Panc1 (cell line): Measurements from ENCODE around the gene PPP1R15A. TPM values are rescaled to one million over a fixed set of nuclear protein-coding genes. Genes with fewer than 3 reads are reported as not detected.

Experiments used
- ATAC-seq: fragments of 200-7000 bp; cut with Tn5 transposase; 2 replicates; pipeline ENCODE4 v1.9.1; 2020; ENCODE audit warnings: mild to moderate bottlenecking, moderate library complexity
- BruUV-seq: library from RNA; stranded (reverse); fragments of 400-500 nt; replicated peaks from 2 replicates; lab custom pipeline; 2021; lab: Mats Ljungman, UMichigan
- CTCF ChIA-PET: fragments of 300-600 bp; sonication (Branson Sonifier 250); formaldehyde crosslinking; loops from one replicate; lab custom pipeline; 2022; ENCODE audit warnings: antibody characterized with exemption; lab: Charles Lee
- POLR2A ChIA-PET: fragments of 300-600 bp; sonication (Branson Sonifier 250); formaldehyde crosslinking; loops from one replicate; lab custom pipeline; 2022; ENCODE audit warnings: antibody characterized with exemption; lab: Charles Lee
- DNase-seq: peaks from one replicate; pipeline ENCODE4 v3.0.0-alpha.2; 2010; ENCODE audit warnings: low read depth, low spot score
- H3K27ac ChIP-seq: 2 replicates; pipeline ENCODE4 v1.5.1; 2011; ENCODE audit warnings: mild to moderate bottlenecking, low read length, inconsistent platforms
- H3K27me3 ChIP-seq: fragments of 200-500 bp; sonication (Bioruptor generic); 2 replicates; pipeline ENCODE4 v1.6.0; 2014; ENCODE audit warnings: low read length, inconsistent platforms; ENCODE audit not compliant: control insufficient read depth, insufficient read depth
- H3K36me3 ChIP-seq: fragments of 200-500 bp; sonication (Bioruptor generic); 2 replicates; pipeline ENCODE4 v1.5.1; 2014; ENCODE audit warnings: inconsistent platforms, mild to moderate bottlenecking, low read length, moderate library complexity; ENCODE audit not compliant: control insufficient read depth, insufficient read depth
- H3K4me1 ChIP-seq: 2 replicates; pipeline ENCODE4 v1.5.1; 2011; ENCODE audit warnings: inconsistent platforms, mild to moderate bottlenecking, low read length, moderate library complexity; ENCODE audit not compliant: control insufficient read depth, insufficient read depth
- H3K4me3 ChIP-seq, 2 experiments: 2 replicates each; pipeline ENCODE4 v1.5.1; 2011 to 2012; ENCODE audit warnings: low read depth in 2 of 2, low read length in 2 of 2, mild to moderate bottlenecking in 2 of 2, inconsistent platforms in 1 of 2, moderate library complexity in 1 of 2
- H3K9me3 ChIP-seq: fragments of 200-500 bp; sonication (Bioruptor generic); 2 replicates; pipeline ENCODE4 v1.5.1; 2014; ENCODE audit warnings: low read depth, mild to moderate bottlenecking, inconsistent platforms, low read length, moderate library complexity; ENCODE audit not compliant: control insufficient read depth, insufficient read depth
- CTCF ChIP-seq: fragments of 450-650 bp; IDR thresholded peaks from 2 replicates; pipeline ENCODE4 v1.5.1; 2017; ENCODE audit warnings: mild to moderate bottlenecking
- POLR2AphosphoS5 ChIP-seq: IDR thresholded peaks from 2 replicates; pipeline ENCODE4 v1.6.1; 2012; ENCODE audit warnings: mild to moderate bottlenecking, low read depth, low read length, moderate library complexity
- SIN3A ChIP-seq: IDR thresholded peaks from 2 replicates; pipeline ENCODE4 v1.6.1; 2012; ENCODE audit warnings: low read depth, mild to moderate bottlenecking, low read length, moderate library complexity, borderline replicate concordance; ENCODE audit not compliant: insufficient read depth
- TCF7L2 ChIP-seq: IDR thresholded peaks from 2 replicates; pipeline ENCODE4 v1.6.1; 2011; ENCODE audit warnings: mild to moderate bottlenecking, low read depth, low read length, inconsistent platforms
- in situ Hi-C: cut with HindIII; loops from 2 replicates; pipeline ENCODE4 v1.10.0; 2016; ENCODE audit warnings: low sequenced_read_pairs, low pct_unique_long_range_greater_than_20kb
- intact Hi-C: fragments of 100-400 bp; cut with micrococcal nuclease; formaldehyde crosslinking; loops from one replicate; pipeline ENCODE4 v1.10.0; 2022; ENCODE audit not compliant: unreplicated experiment
- total RNA-seq: library from RNA; stranded (reverse); gene quantifications from one replicate; pipeline ENCODE4 v1.2.1, GENCODE V29; 2021; ENCODE audit not compliant: unreplicated experiment
- TF ChIP-seq, protein P1 (sequence below), 2 experiments: IDR thresholded peaks; 2 replicates each; pipeline ENCODE4 v1.6.1; 2011 to 2012; ENCODE audit warnings: low read depth in 2 of 2, control low read depth in 1 of 2, low read length in 1 of 2, mild to moderate bottlenecking in 1 of 2, moderate library complexity in 1 of 2; ENCODE audit not compliant: insufficient read depth in 1 of 2

PPP1R15A gene
- total RNA-seq, 1 experiment from 2014 or later: 27.1 TPM

DNA sequence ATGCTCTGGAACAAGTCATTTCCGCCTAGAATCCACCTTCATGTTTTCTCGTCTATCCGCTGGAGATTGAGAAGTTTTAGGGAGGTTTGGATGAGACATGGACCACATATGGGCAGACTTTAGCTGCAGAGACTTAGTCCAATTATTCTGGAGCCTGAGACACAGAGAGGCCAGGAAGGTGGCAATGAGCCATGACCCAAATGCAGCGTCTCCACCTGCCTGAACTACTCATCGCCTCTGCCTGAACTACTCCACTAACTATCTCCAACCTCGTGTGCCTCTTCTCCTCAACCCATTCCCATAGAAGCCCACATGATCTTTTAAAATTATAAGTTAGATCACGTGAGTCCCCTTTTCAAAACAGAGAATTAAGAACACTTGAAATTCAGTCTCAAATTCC lies 9.4 kb upstream of the PPP1R15A start:
- CTCF ChIA-PET: no interaction called here
- no TSS peak for BruUV-seq
- POLR2A ChIA-PET: no interaction called here

DNA sequence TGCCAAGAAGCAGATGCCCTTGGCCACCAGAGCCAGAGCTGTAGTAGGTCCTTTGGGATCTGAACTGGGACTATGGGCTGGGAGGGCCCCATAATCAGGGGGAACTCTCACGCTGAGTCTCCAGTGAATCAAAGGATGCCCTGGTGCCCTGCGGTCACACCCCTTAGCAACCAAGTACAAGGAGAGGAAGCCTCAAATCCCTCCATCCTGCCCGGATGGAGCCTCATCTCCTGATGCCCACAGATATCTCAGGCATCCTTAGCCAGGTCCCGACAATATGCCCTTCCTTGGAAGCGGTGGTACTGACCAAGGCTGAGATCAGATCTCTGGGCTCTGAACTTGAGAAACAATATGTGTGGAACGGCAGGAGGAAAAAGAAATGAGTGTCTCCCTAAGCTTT lies 5.5 kb upstream of the PPP1R15A start:
- no peak for TF ChIP-seq SIN3A
- TF ChIP-seq POLR2AphosphoS5: no peak
- no peak for TF ChIP-seq CTCF
- TF ChIP-seq, protein P1, sequence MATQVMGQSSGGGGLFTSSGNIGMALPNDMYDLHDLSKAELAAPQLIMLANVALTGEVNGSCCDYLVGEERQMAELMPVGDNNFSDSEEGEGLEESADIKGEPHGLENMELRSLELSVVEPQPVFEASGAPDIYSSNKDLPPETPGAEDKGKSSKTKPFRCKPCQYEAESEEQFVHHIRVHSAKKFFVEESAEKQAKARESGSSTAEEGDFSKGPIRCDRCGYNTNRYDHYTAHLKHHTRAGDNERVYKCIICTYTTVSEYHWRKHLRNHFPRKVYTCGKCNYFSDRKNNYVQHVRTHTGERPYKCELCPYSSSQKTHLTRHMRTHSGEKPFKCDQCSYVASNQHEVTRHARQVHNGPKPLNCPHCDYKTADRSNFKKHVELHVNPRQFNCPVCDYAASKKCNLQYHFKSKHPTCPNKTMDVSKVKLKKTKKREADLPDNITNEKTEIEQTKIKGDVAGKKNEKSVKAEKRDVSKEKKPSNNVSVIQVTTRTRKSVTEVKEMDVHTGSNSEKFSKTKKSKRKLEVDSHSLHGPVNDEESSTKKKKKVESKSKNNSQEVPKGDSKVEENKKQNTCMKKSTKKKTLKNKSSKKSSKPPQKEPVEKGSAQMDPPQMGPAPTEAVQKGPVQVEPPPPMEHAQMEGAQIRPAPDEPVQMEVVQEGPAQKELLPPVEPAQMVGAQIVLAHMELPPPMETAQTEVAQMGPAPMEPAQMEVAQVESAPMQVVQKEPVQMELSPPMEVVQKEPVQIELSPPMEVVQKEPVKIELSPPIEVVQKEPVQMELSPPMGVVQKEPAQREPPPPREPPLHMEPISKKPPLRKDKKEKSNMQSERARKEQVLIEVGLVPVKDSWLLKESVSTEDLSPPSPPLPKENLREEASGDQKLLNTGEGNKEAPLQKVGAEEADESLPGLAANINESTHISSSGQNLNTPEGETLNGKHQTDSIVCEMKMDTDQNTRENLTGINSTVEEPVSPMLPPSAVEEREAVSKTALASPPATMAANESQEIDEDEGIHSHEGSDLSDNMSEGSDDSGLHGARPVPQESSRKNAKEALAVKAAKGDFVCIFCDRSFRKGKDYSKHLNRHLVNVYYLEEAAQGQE (IDR thresholded peaks at IDR 0.05; ENCODE audit: insufficient read depth in 1 of 2, low read depth in 2 of 2, low read length in 1 of 2): no peak
- no peak for TF ChIP-seq TCF7L2
- ATAC-seq (no peak), DNase-seq (no peak)
- intact Hi-C loops: no loop called here
- Histone ChIP-seq H3K4me1 (peaks cover 12% of the 10 kb centered on the region), H3K36me3 (no peaks in the 10 kb centered on the region), H3K27me3 (no peaks in the 10 kb centered on the region), H3K27ac (no peak overlapping the region), H3K9me3 (no peaks in the 10 kb centered on the region), H3K4me3 (no peak overlapping the region)
- ChIA-PET POLR2A (no interaction called here), CTCF (interaction anchor here (0.6 kb wide), 1 partner anchor 279 kb away, joined by 6 read pairs; no protein-coding TSS in a partner anchor)
- in situ Hi-C loops: no loop called here
- BruUV-seq: no TSS peak

More for the DNA sequence above, 9.4 kb upstream of the PPP1R15A start:
- in situ Hi-C loops (no loop called here), intact Hi-C loops (no loop called here)
- H3K9me3 ChIP-seq: no peaks in the 10 kb centered on the region
- no peak overlapping the region for H3K4me3 ChIP-seq
- no peak for TF ChIP-seq POLR2AphosphoS5
- TF ChIP-seq, protein P1 (IDR thresholded peaks at IDR 0.05; ENCODE audit: insufficient read depth in 1 of 2, low read depth in 2 of 2, low read length in 1 of 2): no peak
- no peak for TF ChIP-seq CTCF
- no peak for TF ChIP-seq SIN3A
- no peak for TF ChIP-seq TCF7L2
- H3K27me3 ChIP-seq: no peaks in the 10 kb centered on the region
- ATAC-seq (no peak), DNase-seq (no peak)
- no peaks in the 10 kb centered on the region for H3K4me1 ChIP-seq
- no peak overlapping the region for H3K27ac ChIP-seq
- no peaks in the 10 kb centered on the region for H3K36me3 ChIP-seq
